H1 (cell line): Measurements from ENCODE around the gene NDRG2. TPM values are rescaled to one million over a fixed set of nuclear protein-coding genes. Genes with fewer than 3 reads are reported as not detected.

Experiments
- CTCF ChIA-PET: fragments of 300-600 bp; sonication (Branson Sonifier 250); formaldehyde crosslinking; loops from one replicate; lab custom pipeline; 2021; ENCODE audit not compliant: partially characterized antibody; lab: Charles Lee
- POLR2A ChIA-PET: fragments of 300-600 bp; sonication (Branson Sonifier 250); formaldehyde crosslinking; loops from one replicate; lab custom pipeline; 2021; ENCODE audit warnings: inconsistent platforms; ENCODE audit not compliant: partially characterized antibody; lab: Charles Lee
- DNase-seq, 2 experiments: peaks; one replicate each; pipeline versions ENCODE4 v3.0.0 to v3.0.0-alpha.2; 2010 to 2022; ENCODE audit warnings: low spot score in 2 of 2, low read depth in 1 of 2, mixed read lengths in 1 of 2
- FAIRE-seq: peaks from 2 replicates; lab custom pipeline; 2011; peaks lifted over from hg19 to GRCh38; lab: Jason Lieb, UNC
- H2AFZ ChIP-seq: 2 replicates; pipeline ENCODE4 v1.8.1; 2012; ENCODE audit warnings: low read length, inconsistent platforms
- H2AK5ac ChIP-seq: 2 replicates; pipeline ENCODE4 v1.6.1; 2013; ENCODE audit warnings: low read depth, low read length
- H2BK120ac ChIP-seq: replicated peaks from 2 replicates; pipeline ENCODE3; 2013; ENCODE audit warnings: low read depth, low read length, inconsistent platforms
- H2BK12ac ChIP-seq: 2 replicates; pipeline ENCODE4 v1.6.1; 2013; ENCODE audit warnings: low read depth, low read length
- H2BK15ac ChIP-seq: 2 replicates; pipeline ENCODE4 v1.6.1; 2013; ENCODE audit warnings: low read length
- H2BK20ac ChIP-seq: 2 replicates; pipeline ENCODE4 v1.6.1; 2013; ENCODE audit warnings: low read length
- H2BK5ac ChIP-seq: 2 replicates; pipeline ENCODE4 v1.6.1; 2013; ENCODE audit warnings: low read depth, low read length
- H3K14ac ChIP-seq: 2 replicates; pipeline ENCODE4 v1.6.1; 2013; ENCODE audit warnings: inconsistent platforms; ENCODE audit not compliant: insufficient read length
- H3K18ac ChIP-seq: 2 replicates; pipeline ENCODE4 v1.6.1; 2013; ENCODE audit warnings: low read length; ENCODE audit errors: extremely low read depth
- H3K23ac ChIP-seq: 2 replicates; pipeline ENCODE4 v1.6.1; 2013; ENCODE audit warnings: inconsistent platforms; ENCODE audit not compliant: insufficient read length
- H3K23me2 ChIP-seq: 2 replicates; pipeline ENCODE4 v1.6.1; 2013; ENCODE audit warnings: low read depth, low read length
- H3K27ac ChIP-seq: 2 replicates; pipeline ENCODE4 v1.6.1; 2011; ENCODE audit warnings: low read depth, low read length, inconsistent platforms
- H3K27me3 ChIP-seq, 4 experiments: replicated peaks in 1 of 4; 1 replicate in 1 of 4; 2 replicates in 3 of 4; pipeline versions ENCODE4 v1.6.1 to v1.8.1; 2011 to 2013; ENCODE audit warnings: low read length in 3 of 4, mild to moderate bottlenecking in 3 of 4, inconsistent platforms in 2 of 4, mixed read lengths in 2 of 4, moderate library complexity in 1 of 4; ENCODE audit not compliant: control insufficient read depth in 3 of 4, insufficient read depth in 3 of 4; ENCODE audit errors: extremely low read depth in 1 of 4
- H3K36me3 ChIP-seq, 4 experiments: 2 replicates each; pipeline versions ENCODE4 v1.6.1 to v1.8.1; 2011 to 2013; ENCODE audit warnings: mild to moderate bottlenecking in 4 of 4, low read length in 3 of 4, moderate library complexity in 2 of 4, control low read depth in 1 of 4, inconsistent platforms in 1 of 4; ENCODE audit not compliant: insufficient read depth in 4 of 4, control insufficient read depth in 2 of 4
- H3K4ac ChIP-seq: replicated peaks from 2 replicates; pipeline ENCODE3; 2013; ENCODE audit warnings: low read length, low read depth, mixed read lengths, inconsistent platforms; ENCODE audit not compliant: insufficient read length
- H3K4me1 ChIP-seq, 4 experiments: replicated peaks in 1 of 4; 1 replicate in 1 of 4; 2 replicates in 3 of 4; pipeline versions ENCODE4 v1.6.1 to v1.8.1; 2011 to 2013; ENCODE audit warnings: low read length in 3 of 4, inconsistent platforms in 2 of 4, mixed read lengths in 1 of 4; ENCODE audit not compliant: insufficient read depth in 4 of 4, control insufficient read depth in 3 of 4
- H3K4me2 ChIP-seq, 2 experiments: 2 replicates each; pipeline versions ENCODE4 v1.6.1 to v1.8.1; 2011 to 2013; ENCODE audit warnings: low read depth in 2 of 2, low read length in 2 of 2, control low read depth in 1 of 2, inconsistent platforms in 1 of 2, mild to moderate bottlenecking in 1 of 2; ENCODE audit not compliant: insufficient read depth in 1 of 2
- H3K4me3 ChIP-seq, 4 experiments: fragments of 200-600, 300-600 bp in 1 of 4; sonication (generic), shearing (Covaris generic), sonication (Bioruptor Twin) in 1 of 4; 2 replicates each; pipeline versions ENCODE4 v1.5.1 to v1.8.1; 2011 to 2016; ENCODE audit warnings: low read length in 4 of 4, low read depth in 3 of 4, control low read depth in 2 of 4, inconsistent platforms in 2 of 4, mild to moderate bottlenecking in 2 of 4, mixed read lengths in 1 of 4, moderate library complexity in 1 of 4; ENCODE audit not compliant: insufficient read depth in 2 of 4; ENCODE audit errors: extremely low read depth in 1 of 4
- H3K56ac ChIP-seq: replicated peaks from 2 replicates; pipeline ENCODE3; 2013; ENCODE audit warnings: low read depth, mild to moderate bottlenecking, mixed read lengths, low read length, inconsistent platforms; ENCODE audit not compliant: insufficient read length
- H3K79me1 ChIP-seq: 2 replicates; pipeline ENCODE4 v1.6.1; 2013; ENCODE audit warnings: low read depth, low read length, control low read depth
- H3K79me2 ChIP-seq, 2 experiments: 2 replicates each; pipeline versions ENCODE4 v1.6.1 to v1.8.1; 2012 to 2013; ENCODE audit warnings: low read length in 2 of 2, mild to moderate bottlenecking in 2 of 2, inconsistent platforms in 1 of 2; ENCODE audit not compliant: insufficient read depth in 2 of 2, control insufficient read depth in 1 of 2
- H3K9ac ChIP-seq, 4 experiments: replicated peaks in 1 of 4; 1 replicate in 1 of 4; 2 replicates in 3 of 4; pipeline versions ENCODE4 v1.6.1 to v1.8.1; 2011 to 2013; ENCODE audit warnings: low read depth in 3 of 4, low read length in 3 of 4, control low read depth in 2 of 4, mild to moderate bottlenecking in 2 of 4, moderate library complexity in 2 of 4, inconsistent platforms in 1 of 4; ENCODE audit errors: extremely low read depth in 1 of 4
- H3K9me3 ChIP-seq, 2 experiments: 2 replicates each; pipeline versions ENCODE4 v1.6.1 to v1.8.1; 2012 to 2013; ENCODE audit warnings: mild to moderate bottlenecking in 2 of 2, moderate library complexity in 2 of 2, control low read depth in 1 of 2, inconsistent platforms in 1 of 2, low read depth in 1 of 2, low read length in 1 of 2, mixed read lengths in 1 of 2; ENCODE audit not compliant: insufficient read depth in 2 of 2
- H4K20me1 ChIP-seq, 2 experiments: replicated peaks in 1 of 2; 2 replicates each; pipeline versions ENCODE3 to v1.8.1; 2011 to 2013; ENCODE audit warnings: inconsistent platforms in 2 of 2, low read length in 2 of 2, mild to moderate bottlenecking in 1 of 2; ENCODE audit not compliant: insufficient read depth in 2 of 2, control insufficient read depth in 1 of 2
- H4K5ac ChIP-seq: 2 replicates; pipeline ENCODE4 v1.6.1; 2013; ENCODE audit warnings: low read length, low read depth, mixed read lengths, inconsistent platforms; ENCODE audit not compliant: insufficient read length
- H4K8ac ChIP-seq: 2 replicates; pipeline ENCODE4 v1.8.0; 2013; ENCODE audit warnings: mild to moderate bottlenecking, moderate library complexity, low read length, inconsistent platforms; ENCODE audit not compliant: insufficient read depth; ENCODE audit errors: extremely low read depth
- H4K91ac ChIP-seq: replicated peaks from 2 replicates; pipeline ENCODE3; 2013; ENCODE audit warnings: low read length, mixed read lengths, inconsistent platforms; ENCODE audit not compliant: insufficient read length
- CBX8 ChIP-seq: fragments of 300-800, 300-1000 bp; sonication (generic); IDR thresholded peaks from 2 replicates; pipeline ENCODE4 v1.7.1; 2016; ENCODE audit warnings: low read depth, low read length, borderline replicate concordance
- CHD2 ChIP-seq: IDR thresholded peaks from 2 replicates; pipeline ENCODE4 v1.6.1; 2012; ENCODE audit warnings: low read length, improper control_type of control experiment
- KDM4A ChIP-seq: IDR thresholded peaks from one replicate; pipeline ENCODE4 v1.7.1; 2012; ENCODE audit warnings: low read depth, mild to moderate bottlenecking, moderate library complexity, low read length, inconsistent platforms; ENCODE audit not compliant: severe bottlenecking
- POLR2AphosphoS5 ChIP-seq: IDR thresholded peaks from 2 replicates; pipeline ENCODE4 v1.6.1; 2011; ENCODE audit warnings: low read depth, low read length
- RBBP5 ChIP-seq: IDR thresholded peaks from 2 replicates; pipeline ENCODE4 v1.7.1; 2012; ENCODE audit warnings: low read depth, mild to moderate bottlenecking, inconsistent platforms, low read length, moderate library complexity, borderline replicate concordance
- SIN3A ChIP-seq, 2 experiments: IDR thresholded peaks in 1 of 2; conservative IDR thresholded peaks in 1 of 2; 2 replicates each; pipeline ENCODE4 v1.6.1; 2011 to 2012; ENCODE audit warnings: low read length in 2 of 2, improper control_type of control experiment in 1 of 2, low read depth in 1 of 2, mild to moderate bottlenecking in 1 of 2
- SUZ12 ChIP-seq: fragments of 200-600 bp; sonication (generic); IDR thresholded peaks from 2 replicates; pipeline ENCODE4 v1.6.1; 2012; ENCODE audit warnings: mild to moderate bottlenecking, inconsistent platforms, low read length, moderate library complexity, mixed read lengths
- TBP ChIP-seq: IDR thresholded peaks from 2 replicates; pipeline ENCODE4 v1.6.1; 2011; ENCODE audit warnings: low read depth, low read length, improper control_type of control experiment
- USF2 ChIP-seq: IDR thresholded peaks from 2 replicates; pipeline ENCODE4 v1.6.1; 2011; ENCODE audit warnings: low read length, improper control_type of control experiment
- WGBS, 2 experiments: shearing (Covaris generic) in 1 of 2; methylation state at CpG; one replicate each; pipeline versions ENCODE4 v1.1.6 to v1.1.7; 2013 to 2015; ENCODE audit warnings: low lambda C conversion rate in 2 of 2, mixed read lengths in 2 of 2, inconsistent platforms in 1 of 2, low coverage in 1 of 2, missing lambda C conversion rate in 1 of 2; ENCODE audit not compliant: insufficient replicate concordance in 2 of 2, insufficient coverage in 1 of 2, insufficient read length in 1 of 2; ENCODE audit errors: extremely low coverage in 1 of 2, missing lambda C conversion rate in 1 of 2; 5-methylcytosine and 5-hydroxymethylcytosine counted together
- polyA plus RNA-seq, 7 experiments: library from polyadenylated mRNA; depleted of rRNA in 3 of 7; stranded (reverse) in 5 of 7; unstranded in 2 of 7; fragments of >200 nt in 5 of 7; fragments of 200-250 nt in 2 of 7; gene quantifications; 1 replicate in 5 of 7; 2 replicates in 1 of 7; 4 replicates in 1 of 7; pipeline versions ENCODE4 v1.2.1 to v1.2.3, GENCODE V29; 2011 to 2013; ENCODE audit warnings: missing spikeins in 2 of 7, mixed read lengths in 2 of 7
- total RNA-seq: library from RNA; stranded (reverse); fragmentation: NEBNext Ultra II Directional; extraction: Animal tissue kit (Norgen Biotek cat#: 25700); gene quantifications from 2 replicates; pipeline ENCODE4 v1.2.1, GENCODE V29; 2021

The NDRG2 gene
- total and polyA plus RNA-seq, 2 of the 8 experiments (the other 6 are each of a cell fraction or from before 2014, with no cell fraction given) = 29.9 to 48.6 TPM

- FAIRE-seq = no peak
- H4K91ac ChIP-seq = peak overlapping the region; percentile 93
- POLR2A ChIA-PET = interaction anchor here (0.8 to 12.4 kb wide), 23 partner anchors 9 to 198 kb away, joined by 3 to 245 read pairs (median 4); partner anchors contain the start of genes TMEM253 and ZNF219
- TF ChIP-seq CHD2 = no peak
- TF ChIP-seq CBX8 = no peak
- TF ChIP-seq KDM4A = peak; percentile 8
- TF ChIP-seq USF2 = no peak
- peak; percentile 81; the same call in 1 of the 2 replicates for TF ChIP-seq RBBP5
- no peak for TF ChIP-seq SUZ12
- TF ChIP-seq POLR2AphosphoS5 = peak; percentile 52; the same call in 1 of the 2 replicates
- TF ChIP-seq SIN3A (conservative IDR thresholded peaks at IDR 0.05 in 1 of 2, IDR thresholded peaks at IDR 0.05 in 1 of 2; ENCODE audit: low read depth in 1 of 2, low read length in 2 of 2) = no peak; a peak in 1 of 4 replicates
- TF ChIP-seq TBP = no peak
Observed at GRCh38 chr14:21071225-21072030, 46.6 kb upstream of the NDRG2 start.

More at GRCh38 chr14:21071225-21072030, 46.6 kb upstream of the NDRG2 start:
- peak overlapping the region; percentile 92; the same call in 1 of the 2 replicates for H2BK12ac ChIP-seq
- peaks cover 25% of the 10 kb centered on the region; the same call in 1 of the 2 replicates for H3K23me2 ChIP-seq
- H3K79me2 ChIP-seq = peaks cover 0 to 13% of the 10 kb centered on the region in 2 experiments; a peak in 2 of 4 replicates
- H2BK20ac ChIP-seq = no peak overlapping the region
- H2BK15ac ChIP-seq = no peak overlapping the region
- peak overlapping the region; percentile 72 for H3K27ac ChIP-seq
- H4K5ac ChIP-seq = peak overlapping the region; percentile 67
- peaks cover 21 to 27% (median 25%) of the 10 kb centered on the region in 4 experiments for H3K36me3 ChIP-seq
- WGBS, 2 experiments = 3% methylated on average over 12 of the region's 37 CpGs; no CpG with 5 or more reads in 1 of the 2 experiments
- H3K18ac ChIP-seq = peak overlapping the region; percentile 97
- no peaks in the 10 kb centered on the region for H3K9me3 ChIP-seq
- H3K4me1 ChIP-seq = peaks cover 3 to 14% (median 8%) of the 10 kb centered on the region in 4 experiments
- H3K4me2 ChIP-seq = peak overlapping the region; percentile 94 to 96
- 0 out of 2 replicates have a peak overlapping the region, but pooled peaks have one; percentile 73 for H4K8ac ChIP-seq
- peaks cover 0 to 4% (median 0%) of the 10 kb centered on the region in 4 experiments; a peak in 3 of 7 replicates for H3K27me3 ChIP-seq
- H4K20me1 ChIP-seq = peaks cover 2 to 5% of the 10 kb centered on the region in 2 experiments
- H3K79me1 ChIP-seq = no peaks in the 10 kb centered on the region; the same call in 1 of the 2 replicates
- peak overlapping the region; percentile 95; the same call in 1 of the 2 replicates for H2BK5ac ChIP-seq
- H3K14ac ChIP-seq = no peak overlapping the region
- no peak overlapping the region for H2AFZ ChIP-seq
- peak overlapping the region; percentile 89 for H3K4ac ChIP-seq
- peak overlapping the region; percentile 52 to 98 (median 82) for H3K4me3 ChIP-seq
- H3K23ac ChIP-seq = no peak overlapping the region
- DNase-seq = no peak
- peak overlapping the region; percentile 75 for H3K56ac ChIP-seq
- peak overlapping the region; percentile 91 for H2BK120ac ChIP-seq
- peak overlapping the region; percentile 14 to 68 (median 50); a peak in 6 of 7 replicates for H3K9ac ChIP-seq
- CTCF ChIA-PET = interaction anchor here (0.7 to 6.6 kb wide), 33 partner anchors 9 to 214 kb away, joined by 3 to 110 read pairs (median 6); partner anchors contain the start of genes NDRG2, OR5AU1 and TMEM253
- no peak overlapping the region; the same call in 1 of the 2 replicates for H2AK5ac ChIP-seq
